SK-N-SH (cell line): Measurements from ENCODE around the gene GATAD2B. TPM values are rescaled to one million over a fixed set of nuclear protein-coding genes. Genes with fewer than 3 reads are reported as not detected.

ENCODE experiments used
- CTCF ChIA-PET: fragments of 300-600, 350-600 bp; formaldehyde crosslinking; extraction: SDS; loops from one replicate; lab custom pipeline; 2021; lab: Yijun Ruan, JAX
- POLR2A ChIA-PET: fragments of 350-600 bp; sonication (Branson Sonifier 250); formaldehyde crosslinking; extraction: SDS; loops from one replicate; lab custom pipeline; 2020; ENCODE audit warnings: antibody characterized with exemption, inconsistent platforms; lab: Yijun Ruan, JAX
- DNase-seq: peaks from one replicate; pipeline ENCODE4 v3.0.0; 2012
- H2AFZ ChIP-seq: fragments of 200-600 bp; sonication (generic); 2 replicates; pipeline ENCODE4 v1.8.1; 2016; ENCODE audit warnings: antibody characterized with exemption, mild to moderate bottlenecking, low read depth
- H3F3A ChIP-seq: fragments of 200-600 bp; sonication (generic); replicated peaks from 2 replicates; pipeline ENCODE3; 2016; ENCODE audit warnings: antibody characterized with exemption, mild to moderate bottlenecking; ENCODE audit not compliant: insufficient read depth
- H3K27ac ChIP-seq, 2 experiments: fragments of 200-500 bp in 1 of 2; fragments of 200-600 bp in 1 of 2; sonication (Bioruptor generic) in 1 of 2; sonication (generic), shearing (Covaris generic) in 1 of 2; 2 replicates each; pipeline versions ENCODE4 v1.5.1 to v1.6.1; 2014 to 2016; ENCODE audit warnings: low read depth in 2 of 2, inconsistent platforms in 1 of 2, low read length in 1 of 2, mild to moderate bottlenecking in 1 of 2, mixed read lengths in 1 of 2
- H3K27me3 ChIP-seq: fragments of 200-600 bp; sonication (generic), shearing (Covaris generic); 2 replicates; pipeline ENCODE4 v1.6.1; 2016; ENCODE audit warnings: mixed run types; ENCODE audit not compliant: insufficient read depth
- H3K36me3 ChIP-seq, 2 experiments: fragments of 200-500 bp in 1 of 2; fragments of 200-600 bp in 1 of 2; sonication (Bioruptor generic) in 1 of 2; sonication (generic) in 1 of 2; replicated peaks in 1 of 2; 2 replicates each; pipeline versions ENCODE3 to v1.5.1; 2014 to 2016; ENCODE audit warnings: low read length in 1 of 2, mild to moderate bottlenecking in 1 of 2; ENCODE audit not compliant: insufficient read depth in 2 of 2, control insufficient read depth in 1 of 2
- H3K4me1 ChIP-seq, 2 experiments: fragments of 200-500 bp in 1 of 2; fragments of 200-600 bp in 1 of 2; sonication (Bioruptor generic) in 1 of 2; sonication (generic), shearing (Covaris generic) in 1 of 2; 2 replicates each; pipeline versions ENCODE4 v1.5.1 to v1.6.1; 2014 to 2016; ENCODE audit warnings: low read depth in 1 of 2, low read length in 1 of 2, mixed run types in 1 of 2; ENCODE audit not compliant: insufficient read depth in 2 of 2, control insufficient read depth in 1 of 2
- H3K4me2 ChIP-seq: fragments of 200-600 bp; sonication (generic), shearing (Covaris generic); 2 replicates; pipeline ENCODE4 v1.6.1; 2017; ENCODE audit warnings: mixed run types
- H3K4me3 ChIP-seq, 2 experiments: fragments of 200-500 bp in 1 of 2; fragments of 200-600 bp in 1 of 2; sonication (Bioruptor generic) in 1 of 2; sonication (generic), shearing (Covaris generic) in 1 of 2; 2 replicates each; pipeline versions ENCODE4 v1.5.1 to v1.8.1; 2014 to 2016; ENCODE audit warnings: low read depth in 2 of 2, inconsistent platforms in 1 of 2, low read length in 1 of 2, mild to moderate bottlenecking in 1 of 2, mixed read lengths in 1 of 2, moderate library complexity in 1 of 2
- H3K79me2 ChIP-seq: fragments of 200-600 bp; sonication (generic); 2 replicates; pipeline ENCODE4 v1.8.1; 2017; ENCODE audit warnings: mild to moderate bottlenecking; ENCODE audit not compliant: insufficient read depth
- H3K9ac ChIP-seq: fragments of 200-600 bp; sonication (generic); 2 replicates; pipeline ENCODE4 v1.6.1; 2017; ENCODE audit warnings: mixed run types
- H3K9me2 ChIP-seq: fragments of 200-600 bp; sonication (generic); 2 replicates; pipeline ENCODE4 v1.6.1; 2017; ENCODE audit warnings: mixed run types
- H3K9me3 ChIP-seq: fragments of 200-600 bp; sonication (generic); 2 replicates; pipeline ENCODE4 v1.6.1; 2017; ENCODE audit warnings: mixed run types, mild to moderate bottlenecking, moderate library complexity
- H4K20me1 ChIP-seq: fragments of 200-600 bp; sonication (generic); 2 replicates; pipeline ENCODE4 v1.6.1; 2017; ENCODE audit warnings: mild to moderate bottlenecking, mixed run types; ENCODE audit not compliant: insufficient read depth
- CHD2 ChIP-seq: fragments of 150-350 bp; IDR thresholded peaks from 2 replicates; pipeline ENCODE4 v1.6.1; 2018; ENCODE audit warnings: low read length; ENCODE audit not compliant: partially characterized antibody
- EP300 ChIP-seq, 2 experiments: IDR thresholded peaks; 2 replicates each; pipeline versions ENCODE4 v1.4.0 to v1.6.1; 2012; ENCODE audit warnings: borderline replicate concordance in 1 of 2, low read depth in 1 of 2, low read length in 1 of 2
- EZH2phosphoT487 ChIP-seq: fragments of 200-600 bp; sonication (generic); IDR thresholded peaks from 2 replicates; pipeline ENCODE4 v1.6.1; 2017; ENCODE audit warnings: low read depth, mixed run types, mild to moderate bottlenecking, antibody characterized with exemption, moderate library complexity, borderline replicate concordance
- FOSL2 ChIP-seq: IDR thresholded peaks from 2 replicates; pipeline ENCODE4 v1.4.0; 2012; ENCODE audit warnings: low read depth, mild to moderate bottlenecking, moderate library complexity, borderline replicate concordance
- FOXJ3 ChIP-seq: sonication (generic); formaldehyde crosslinking; IDR thresholded peaks from 2 replicates; pipeline ENCODE4 v1.5.1; 2020; ENCODE audit warnings: mild to moderate bottlenecking, missing genetic modification reagents
- FOXM1 ChIP-seq: IDR thresholded peaks from 2 replicates; pipeline ENCODE4 v1.4.0; 2012; ENCODE audit warnings: low read depth, mild to moderate bottlenecking
- RAD21 ChIP-seq: IDR thresholded peaks from 2 replicates; pipeline ENCODE4 v1.6.1; 2012; ENCODE audit warnings: mild to moderate bottlenecking, low read length
- RFX5 ChIP-seq: IDR thresholded peaks from 2 replicates; pipeline ENCODE4 v1.6.1; 2012; ENCODE audit warnings: mild to moderate bottlenecking, improper control_type of control experiment, low read length
- SMC3 ChIP-seq: IDR thresholded peaks from 2 replicates; pipeline ENCODE4 v1.6.1; 2012; ENCODE audit warnings: low read depth, low read length, improper control_type of control experiment
- TAF1 ChIP-seq: IDR thresholded peaks from 2 replicates; pipeline ENCODE4 v1.6.1; 2012; ENCODE audit warnings: low read depth, mild to moderate bottlenecking, low read length, moderate library complexity, borderline replicate concordance
- TCF12 ChIP-seq: IDR thresholded peaks from 2 replicates; pipeline ENCODE4 v1.4.0; 2012
- WGBS: methylation state at CpG from one replicate; pipeline ENCODE4 v1.1.6; 2017; ENCODE audit warnings: low lambda C conversion rate; 5-methylcytosine and 5-hydroxymethylcytosine counted together
- polyA plus RNA-seq, 3 experiments: library from polyadenylated mRNA; depleted of rRNA; stranded (reverse); fragments of >200 nt; gene quantifications; 2 replicates each; pipeline ENCODE4 v1.2.3, GENCODE V29; 2012
- TF ChIP-seq, protein P1 (sequence below): IDR thresholded peaks from 2 replicates; pipeline ENCODE4 v1.4.0; 2012; ENCODE audit warnings: low read depth, borderline replicate concordance
- TF ChIP-seq, protein P2 (sequence below): IDR thresholded peaks from 2 replicates; pipeline ENCODE4 v1.4.0; 2012; ENCODE audit warnings: low read depth
- TF ChIP-seq, protein P3 (sequence below): IDR thresholded peaks from 2 replicates; pipeline ENCODE4 v1.4.0; 2012; ENCODE audit warnings: low read depth, borderline replicate concordance
- TF ChIP-seq, protein P4 (sequence below): fragments of 200-600 bp; sonication (generic); IDR thresholded peaks from 2 replicates; pipeline ENCODE4 v1.6.1; 2017; ENCODE audit warnings: antibody characterized with exemption, mild to moderate bottlenecking, moderate library complexity
- TF ChIP-seq, protein P5 (sequence below): IDR thresholded peaks from 2 replicates; pipeline ENCODE4 v1.6.1; 2012; ENCODE audit warnings: mild to moderate bottlenecking, low read depth, low read length, moderate library complexity
- TF ChIP-seq, protein P6 (sequence below): fragments of 150-350 bp; IDR thresholded peaks from 2 replicates; pipeline ENCODE4 v1.6.1; 2017; ENCODE audit warnings: antibody characterized with exemption, low read length, low read depth, borderline replicate concordance

GATAD2B gene
- polyA plus RNA-seq, 1 of the 3 experiments (the other 2 are of a cell fraction), result 2.8 TPM

DNA sequence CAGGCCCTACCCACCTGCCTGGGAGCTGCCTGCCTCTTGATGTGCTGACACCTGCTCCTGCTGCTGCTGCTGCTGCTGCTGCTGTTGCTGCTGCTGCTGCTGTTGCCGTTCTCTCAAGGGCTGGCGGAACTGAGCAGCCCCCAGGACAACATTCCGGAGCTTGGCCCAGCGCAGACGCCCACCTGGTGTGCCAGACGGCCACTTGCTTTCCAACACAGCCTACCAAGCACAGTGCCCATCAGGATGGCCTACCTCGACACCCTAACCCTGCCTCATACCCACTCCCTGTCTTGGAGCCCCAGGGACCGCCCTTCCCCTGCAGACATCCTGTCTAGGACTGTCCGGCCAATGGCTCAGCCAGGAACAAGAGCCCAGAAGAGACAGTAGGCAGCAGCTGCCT lies 12.0 kb upstream of the GATAD2B start:
- Histone ChIP-seq H3F3A (no peaks in the 10 kb centered on the region), H3K4me2 (no peak overlapping the region), H3K4me1 (peaks cover 0 to 3% of the 10 kb centered on the region in 2 experiments; a peak in 1 of 4 replicates), H3K9me2 (no peaks in the 10 kb centered on the region), H3K27ac (no peak overlapping the region), H2AFZ (no peak overlapping the region), H3K27me3 (no peaks in the 10 kb centered on the region), H3K4me3 (no peak overlapping the region), H3K36me3 (peaks cover 0 to 62% of the 10 kb centered on the region in 2 experiments), H3K79me2 (no peaks in the 10 kb centered on the region), H3K9me3 (no peaks in the 10 kb centered on the region), H4K20me1 (no peaks in the 10 kb centered on the region)
- ChIA-PET CTCF (interaction anchor here (1.3 kb wide), 3 partner anchors 11 to 138 kb away, joined by 3 to 4 read pairs (median 3); no protein-coding TSS in a partner anchor), POLR2A (interaction anchor here (0.6 kb wide), 1 partner anchor 32 kb away, joined by 3 read pairs; no protein-coding TSS in a partner anchor)
- WGBS, result 95% methylated on average over 9 of the region's 9 CpGs
- DNase-seq, result peak; percentile 11
- TF ChIP-seq, protein P1, sequence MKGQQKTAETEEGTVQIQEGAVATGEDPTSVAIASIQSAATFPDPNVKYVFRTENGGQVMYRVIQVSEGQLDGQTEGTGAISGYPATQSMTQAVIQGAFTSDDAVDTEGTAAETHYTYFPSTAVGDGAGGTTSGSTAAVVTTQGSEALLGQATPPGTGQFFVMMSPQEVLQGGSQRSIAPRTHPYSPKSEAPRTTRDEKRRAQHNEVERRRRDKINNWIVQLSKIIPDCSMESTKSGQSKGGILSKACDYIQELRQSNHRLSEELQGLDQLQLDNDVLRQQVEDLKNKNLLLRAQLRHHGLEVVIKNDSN, result no peak
- TF ChIP-seq, protein P2, sequence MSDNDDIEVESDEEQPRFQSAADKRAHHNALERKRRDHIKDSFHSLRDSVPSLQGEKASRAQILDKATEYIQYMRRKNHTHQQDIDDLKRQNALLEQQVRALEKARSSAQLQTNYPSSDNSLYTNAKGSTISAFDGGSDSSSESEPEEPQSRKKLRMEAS, result no peak
- TF ChIP-seq, protein P3, sequence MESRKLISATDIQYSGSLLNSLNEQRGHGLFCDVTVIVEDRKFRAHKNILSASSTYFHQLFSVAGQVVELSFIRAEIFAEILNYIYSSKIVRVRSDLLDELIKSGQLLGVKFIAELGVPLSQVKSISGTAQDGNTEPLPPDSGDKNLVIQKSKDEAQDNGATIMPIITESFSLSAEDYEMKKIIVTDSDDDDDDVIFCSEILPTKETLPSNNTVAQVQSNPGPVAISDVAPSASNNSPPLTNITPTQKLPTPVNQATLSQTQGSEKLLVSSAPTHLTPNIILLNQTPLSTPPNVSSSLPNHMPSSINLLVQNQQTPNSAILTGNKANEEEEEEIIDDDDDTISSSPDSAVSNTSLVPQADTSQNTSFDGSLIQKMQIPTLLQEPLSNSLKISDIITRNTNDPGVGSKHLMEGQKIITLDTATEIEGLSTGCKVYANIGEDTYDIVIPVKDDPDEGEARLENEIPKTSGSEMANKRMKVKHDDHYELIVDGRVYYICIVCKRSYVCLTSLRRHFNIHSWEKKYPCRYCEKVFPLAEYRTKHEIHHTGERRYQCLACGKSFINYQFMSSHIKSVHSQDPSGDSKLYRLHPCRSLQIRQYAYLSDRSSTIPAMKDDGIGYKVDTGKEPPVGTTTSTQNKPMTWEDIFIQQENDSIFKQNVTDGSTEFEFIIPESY, result no peak
- TF ChIP-seq FOSL2 (no peak), EP300 (IDR thresholded peaks at IDR 0.05; ENCODE audit: borderline replicate concordance in 1 of 2, low read depth in 1 of 2, low read length in 1 of 2) (no peak), RAD21 (no peak), RFX5 (no peak), FOXJ3 (no peak), TAF1 (no peak), TCF12 (no peak), EZH2phosphoT487 (no peak), SMC3 (no peak), FOXM1 (no peak), CHD2 (no peak)
- TF ChIP-seq, protein P4, sequence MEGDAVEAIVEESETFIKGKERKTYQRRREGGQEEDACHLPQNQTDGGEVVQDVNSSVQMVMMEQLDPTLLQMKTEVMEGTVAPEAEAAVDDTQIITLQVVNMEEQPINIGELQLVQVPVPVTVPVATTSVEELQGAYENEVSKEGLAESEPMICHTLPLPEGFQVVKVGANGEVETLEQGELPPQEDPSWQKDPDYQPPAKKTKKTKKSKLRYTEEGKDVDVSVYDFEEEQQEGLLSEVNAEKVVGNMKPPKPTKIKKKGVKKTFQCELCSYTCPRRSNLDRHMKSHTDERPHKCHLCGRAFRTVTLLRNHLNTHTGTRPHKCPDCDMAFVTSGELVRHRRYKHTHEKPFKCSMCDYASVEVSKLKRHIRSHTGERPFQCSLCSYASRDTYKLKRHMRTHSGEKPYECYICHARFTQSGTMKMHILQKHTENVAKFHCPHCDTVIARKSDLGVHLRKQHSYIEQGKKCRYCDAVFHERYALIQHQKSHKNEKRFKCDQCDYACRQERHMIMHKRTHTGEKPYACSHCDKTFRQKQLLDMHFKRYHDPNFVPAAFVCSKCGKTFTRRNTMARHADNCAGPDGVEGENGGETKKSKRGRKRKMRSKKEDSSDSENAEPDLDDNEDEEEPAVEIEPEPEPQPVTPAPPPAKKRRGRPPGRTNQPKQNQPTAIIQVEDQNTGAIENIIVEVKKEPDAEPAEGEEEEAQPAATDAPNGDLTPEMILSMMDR, result no peak
- TF ChIP-seq, protein P5, sequence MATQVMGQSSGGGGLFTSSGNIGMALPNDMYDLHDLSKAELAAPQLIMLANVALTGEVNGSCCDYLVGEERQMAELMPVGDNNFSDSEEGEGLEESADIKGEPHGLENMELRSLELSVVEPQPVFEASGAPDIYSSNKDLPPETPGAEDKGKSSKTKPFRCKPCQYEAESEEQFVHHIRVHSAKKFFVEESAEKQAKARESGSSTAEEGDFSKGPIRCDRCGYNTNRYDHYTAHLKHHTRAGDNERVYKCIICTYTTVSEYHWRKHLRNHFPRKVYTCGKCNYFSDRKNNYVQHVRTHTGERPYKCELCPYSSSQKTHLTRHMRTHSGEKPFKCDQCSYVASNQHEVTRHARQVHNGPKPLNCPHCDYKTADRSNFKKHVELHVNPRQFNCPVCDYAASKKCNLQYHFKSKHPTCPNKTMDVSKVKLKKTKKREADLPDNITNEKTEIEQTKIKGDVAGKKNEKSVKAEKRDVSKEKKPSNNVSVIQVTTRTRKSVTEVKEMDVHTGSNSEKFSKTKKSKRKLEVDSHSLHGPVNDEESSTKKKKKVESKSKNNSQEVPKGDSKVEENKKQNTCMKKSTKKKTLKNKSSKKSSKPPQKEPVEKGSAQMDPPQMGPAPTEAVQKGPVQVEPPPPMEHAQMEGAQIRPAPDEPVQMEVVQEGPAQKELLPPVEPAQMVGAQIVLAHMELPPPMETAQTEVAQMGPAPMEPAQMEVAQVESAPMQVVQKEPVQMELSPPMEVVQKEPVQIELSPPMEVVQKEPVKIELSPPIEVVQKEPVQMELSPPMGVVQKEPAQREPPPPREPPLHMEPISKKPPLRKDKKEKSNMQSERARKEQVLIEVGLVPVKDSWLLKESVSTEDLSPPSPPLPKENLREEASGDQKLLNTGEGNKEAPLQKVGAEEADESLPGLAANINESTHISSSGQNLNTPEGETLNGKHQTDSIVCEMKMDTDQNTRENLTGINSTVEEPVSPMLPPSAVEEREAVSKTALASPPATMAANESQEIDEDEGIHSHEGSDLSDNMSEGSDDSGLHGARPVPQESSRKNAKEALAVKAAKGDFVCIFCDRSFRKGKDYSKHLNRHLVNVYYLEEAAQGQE, result no peak
- TF ChIP-seq, protein P6, sequence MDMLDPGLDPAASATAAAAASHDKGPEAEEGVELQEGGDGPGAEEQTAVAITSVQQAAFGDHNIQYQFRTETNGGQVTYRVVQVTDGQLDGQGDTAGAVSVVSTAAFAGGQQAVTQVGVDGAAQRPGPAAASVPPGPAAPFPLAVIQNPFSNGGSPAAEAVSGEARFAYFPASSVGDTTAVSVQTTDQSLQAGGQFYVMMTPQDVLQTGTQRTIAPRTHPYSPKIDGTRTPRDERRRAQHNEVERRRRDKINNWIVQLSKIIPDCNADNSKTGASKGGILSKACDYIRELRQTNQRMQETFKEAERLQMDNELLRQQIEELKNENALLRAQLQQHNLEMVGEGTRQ, result no peak
- TF ChIP-seq, all 33 proteins: peak for 0
- no peak overlapping the region for H3K9ac ChIP-seq
